ENCODE results near the gene MAGIX. TPM values are rescaled to one million over a fixed set of nuclear protein-coding genes. Genes with fewer than 3 reads are reported as not detected.
A peak's percentile ranks its signal among the peaks of the same experiment; 100 is the strongest.
"Not testable (repeated sequence)": the region's sequence is repeated elsewhere in the genome, so short reads cannot be mapped to it uniquely, and the experiment has no call there.

The MAGIX gene
- polyA plus RNA-seq (2013, experiment 1 of 2; ENCODE audit: insufficient read length), result 0.77 TPM
- 0.80 TPM for polyA plus RNA-seq (2013, experiment 2 of 2; ENCODE audit: insufficient read length)

DNA sequence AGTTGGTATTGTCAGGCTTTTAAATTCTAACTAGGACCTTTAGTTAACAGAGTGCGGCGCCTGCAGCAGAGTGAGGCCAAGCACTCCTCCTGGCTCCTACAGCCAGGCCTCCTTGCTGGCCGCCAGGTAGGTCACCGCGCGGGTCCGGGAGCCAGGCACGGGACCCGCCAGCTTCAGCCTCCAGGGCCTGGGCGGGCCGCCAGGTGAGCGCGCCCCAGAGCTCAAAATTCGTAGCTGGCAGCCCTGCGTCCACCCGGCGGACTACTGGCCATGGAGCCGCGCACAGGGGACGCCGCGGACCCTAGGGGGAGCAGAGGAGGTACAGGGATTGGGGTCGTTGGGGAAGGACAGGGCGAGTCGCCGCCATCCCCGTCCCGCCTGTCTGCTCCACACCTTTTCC, at the start of gene MAGIX:
MAGIX (plus strand) TSS at position 139 of the 400 bp plus-strand sequence; CDS start at position 271, 132 bp downstream.
- no peak for DNase-seq

DNA sequence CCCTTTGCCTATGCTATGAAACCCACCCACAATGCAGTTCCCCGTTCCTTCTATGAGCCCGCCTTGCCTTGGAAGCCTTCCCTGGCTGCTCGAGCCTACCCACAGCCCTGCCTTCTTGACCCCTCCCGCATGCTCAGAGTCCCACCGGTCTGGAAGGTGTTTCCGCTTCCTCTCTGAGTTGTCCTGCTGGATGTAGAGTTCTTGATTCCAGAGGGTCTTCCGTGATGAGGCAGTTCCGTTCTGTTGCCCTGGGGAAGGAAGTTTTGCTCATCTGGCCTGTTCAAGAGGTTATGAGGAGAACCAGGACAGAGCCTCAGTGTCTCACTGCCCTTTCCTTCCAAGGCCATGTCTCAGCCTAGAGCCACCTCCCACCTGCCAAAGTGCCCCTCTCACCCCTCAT, 46.5 kb upstream of the MAGIX start:
- DNase-seq, result no peak

DNA sequence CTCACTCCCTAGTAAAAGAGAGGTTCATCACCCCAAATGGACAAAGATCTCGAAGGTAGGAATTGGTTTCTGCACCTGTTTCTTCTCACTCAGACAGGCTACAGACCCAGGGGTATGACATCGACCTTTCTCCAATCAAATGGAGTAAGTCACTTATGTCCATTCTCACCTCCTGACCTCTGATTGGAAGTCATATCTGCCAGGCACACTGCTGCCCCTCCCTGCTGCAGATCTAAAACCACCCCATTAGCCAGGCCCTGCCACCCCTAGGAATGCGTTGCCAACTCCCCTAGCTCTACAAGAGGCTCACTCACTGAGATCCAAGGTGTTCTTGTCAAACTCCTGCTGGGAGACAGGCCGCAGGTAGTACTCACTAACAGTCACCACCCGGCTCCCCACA, 45.8 kb upstream of the MAGIX start:
- DNase-seq, result no peak

DNA sequence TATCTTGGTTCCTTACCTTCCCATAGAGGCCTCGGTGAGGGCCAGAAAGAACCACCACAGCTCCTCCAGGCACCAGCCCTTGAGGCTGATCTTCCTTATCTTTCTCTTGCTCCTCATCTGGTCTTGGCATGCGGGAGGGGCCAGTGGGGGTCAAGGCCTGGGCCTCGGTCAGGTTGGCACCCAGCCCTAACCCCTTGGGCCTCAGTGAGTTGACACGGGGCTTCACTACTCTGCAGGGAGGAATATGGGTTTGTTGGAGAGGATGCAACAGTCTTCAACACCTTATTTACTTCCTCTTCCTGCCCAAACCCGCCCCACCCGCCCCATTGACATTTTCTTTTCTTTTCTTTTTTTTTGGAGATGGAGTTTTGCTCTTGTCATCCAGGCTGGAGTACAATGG, 45.0 kb upstream of the MAGIX start:
- DNase-seq, result no peak

DNA sequence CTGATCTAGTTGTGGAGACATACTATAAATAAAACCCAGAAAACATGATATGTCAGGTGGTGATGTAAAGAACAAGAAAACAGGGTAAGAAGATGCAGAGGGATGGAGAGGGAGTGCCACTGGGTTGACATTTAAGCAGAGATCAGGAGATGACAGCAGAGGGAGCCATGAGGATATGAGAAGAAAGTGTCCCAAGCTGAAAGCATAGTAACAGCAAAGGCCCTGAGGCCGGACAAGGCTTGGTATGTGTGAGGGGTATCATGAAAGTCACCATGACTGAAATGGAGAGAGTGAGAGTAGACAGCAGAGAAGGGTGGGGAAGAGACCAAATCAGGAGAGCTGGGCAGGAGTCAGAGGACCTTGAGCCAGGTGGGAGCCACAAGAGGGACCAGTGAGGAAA, 42.5 kb upstream of the MAGIX start:
- peak; percentile 1 for DNase-seq

DNA sequence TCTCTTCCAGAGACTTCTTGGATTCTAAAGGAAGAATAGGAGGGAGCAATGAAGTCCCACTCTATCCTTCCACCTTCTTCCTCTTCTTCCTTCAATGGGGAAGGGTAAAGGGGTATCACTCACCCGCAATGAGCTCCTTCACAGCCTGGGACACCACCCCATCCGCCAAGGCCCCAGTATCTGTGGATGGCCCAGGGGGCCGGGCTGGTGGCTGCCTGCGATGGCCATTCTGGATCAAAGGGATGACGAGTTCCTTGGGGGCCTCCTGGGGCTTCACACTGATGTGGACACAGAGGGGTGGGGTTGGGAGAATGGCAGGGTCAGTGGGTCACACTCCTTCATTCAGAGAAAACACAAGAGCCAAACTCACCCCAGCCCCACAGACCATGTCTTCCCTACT, 40.1 kb upstream of the MAGIX start:
- DNase-seq, result no peak

DNA sequence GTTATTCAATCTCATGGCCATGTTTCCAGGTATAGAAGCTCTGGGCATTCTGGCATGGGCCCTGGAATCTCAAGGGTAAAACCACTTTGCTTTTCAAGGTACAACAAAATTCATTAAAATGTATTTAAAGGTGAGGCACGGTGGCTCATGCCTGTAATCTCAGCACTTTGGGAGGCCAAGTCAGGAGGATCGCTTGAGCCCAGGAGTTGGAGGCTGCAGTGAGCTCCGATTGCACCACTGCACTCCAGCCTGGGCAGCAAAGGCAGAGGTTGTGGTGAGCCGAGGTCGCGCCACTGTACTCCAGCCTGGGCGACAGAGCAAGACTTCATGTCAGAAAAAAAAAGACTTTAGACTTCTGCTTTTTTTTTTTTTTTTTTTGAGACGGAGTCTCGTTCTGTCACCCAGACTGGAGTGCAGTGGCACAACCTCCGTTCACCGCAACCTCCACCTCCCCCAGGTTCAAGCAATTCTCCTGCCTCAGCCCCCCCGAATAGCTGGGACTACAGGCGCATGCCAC, 34.8 kb upstream of the MAGIX start:
- not testable (repeated sequence) for DNase-seq

DNA sequence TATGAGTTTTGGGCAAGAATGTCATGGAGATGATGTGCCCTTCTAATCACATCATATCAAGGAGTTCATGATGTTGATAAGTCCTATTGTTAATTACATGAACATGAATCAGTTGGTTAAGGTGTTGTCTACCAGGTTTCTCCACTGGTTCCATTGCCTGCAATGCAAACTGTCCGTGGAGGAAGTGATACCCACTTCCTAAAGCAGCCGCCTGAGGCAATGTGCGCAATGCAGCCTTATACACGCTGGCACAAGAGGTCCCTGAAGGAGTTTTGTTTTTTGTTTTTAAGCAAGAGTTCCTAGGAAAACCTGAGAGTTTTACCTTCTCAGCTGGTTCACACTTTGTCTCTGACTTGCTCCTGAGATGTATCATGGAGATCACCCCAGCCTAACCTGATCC, 33.1 kb upstream of the MAGIX start:
- DNase-seq, result no peak

DNA sequence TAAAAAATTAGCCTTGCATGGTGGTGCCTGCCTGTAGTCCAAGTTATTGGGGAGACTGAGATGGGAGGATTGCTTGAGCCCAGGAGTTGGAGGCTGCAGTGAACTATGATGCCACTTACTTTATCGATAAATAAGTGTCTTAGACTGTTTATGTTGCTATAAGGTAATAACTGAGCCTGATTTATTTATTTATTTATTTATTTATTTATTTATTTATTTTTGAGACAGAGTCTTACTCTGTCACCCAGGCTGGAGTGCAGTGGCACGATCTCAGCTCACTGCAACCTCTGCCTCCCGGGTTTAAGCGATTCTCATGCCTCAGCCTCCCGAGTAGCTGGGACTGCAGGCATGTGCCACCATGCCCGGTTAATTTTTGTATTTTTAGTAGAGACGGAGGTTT, 30.3 kb upstream of the MAGIX start:
- DNase-seq, result not testable (repeated sequence)

DNA sequence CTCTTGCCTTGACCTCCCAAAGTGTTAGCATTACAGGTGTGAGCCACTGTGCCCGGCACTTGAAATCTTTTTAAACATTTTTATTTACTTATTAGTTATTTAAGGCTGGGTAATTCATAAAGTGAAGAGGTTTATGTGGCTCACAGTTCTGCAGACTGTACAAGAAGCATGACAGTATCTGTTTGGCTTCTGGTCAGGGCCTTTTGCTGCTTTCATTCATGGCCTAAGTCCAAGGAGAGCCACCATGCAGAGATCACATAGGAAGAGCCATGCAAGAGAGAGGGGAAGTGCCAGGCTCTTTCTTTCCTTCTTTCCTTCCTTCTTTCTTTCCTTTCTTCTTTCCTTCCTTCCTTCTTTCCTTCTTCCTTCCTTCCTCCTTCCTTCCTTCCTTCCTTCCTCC, 28.8 kb upstream of the MAGIX start:
- no peak for DNase-seq

DNA sequence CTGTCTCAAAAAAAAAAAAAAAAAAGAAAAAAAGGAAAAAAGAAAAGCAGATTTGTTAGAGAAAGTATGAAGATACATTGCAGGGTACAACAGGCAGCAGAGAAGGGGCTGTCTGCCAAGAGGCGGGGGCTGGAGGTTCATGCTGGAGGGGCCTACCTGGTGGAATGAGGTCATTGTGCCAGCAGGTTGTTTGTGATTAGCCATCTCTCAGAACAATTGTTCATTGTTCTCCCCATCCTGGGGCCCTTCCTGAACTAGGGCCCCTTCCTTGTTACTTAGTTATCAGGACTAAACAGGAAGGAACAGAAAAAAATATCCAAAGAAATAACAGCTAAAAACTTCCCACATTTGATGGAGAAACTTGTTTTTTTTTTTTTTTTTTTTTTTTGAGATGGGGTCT, 25.1 kb upstream of the MAGIX start:
- no peak for DNase-seq

DNA sequence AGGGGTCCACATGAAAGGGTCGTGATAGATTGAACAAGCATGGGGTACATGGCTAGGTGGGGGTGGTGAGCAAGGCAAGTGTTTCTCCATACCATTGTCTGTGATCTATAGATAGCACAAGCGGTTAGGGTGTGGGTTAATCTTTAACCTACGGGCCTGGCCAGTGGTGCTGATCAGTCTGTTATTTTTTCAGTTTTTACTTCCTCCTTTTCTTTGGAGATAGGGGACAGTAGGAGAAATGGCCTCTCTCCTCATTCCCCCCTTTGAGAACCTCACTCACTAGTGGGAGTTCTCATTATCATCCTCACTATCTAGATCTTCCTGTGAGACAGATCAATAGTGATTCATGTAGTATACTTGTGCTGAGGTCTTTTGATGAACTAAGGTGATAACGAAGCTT, 22.8 kb upstream of the MAGIX start:
- DNase-seq, result no peak

DNA sequence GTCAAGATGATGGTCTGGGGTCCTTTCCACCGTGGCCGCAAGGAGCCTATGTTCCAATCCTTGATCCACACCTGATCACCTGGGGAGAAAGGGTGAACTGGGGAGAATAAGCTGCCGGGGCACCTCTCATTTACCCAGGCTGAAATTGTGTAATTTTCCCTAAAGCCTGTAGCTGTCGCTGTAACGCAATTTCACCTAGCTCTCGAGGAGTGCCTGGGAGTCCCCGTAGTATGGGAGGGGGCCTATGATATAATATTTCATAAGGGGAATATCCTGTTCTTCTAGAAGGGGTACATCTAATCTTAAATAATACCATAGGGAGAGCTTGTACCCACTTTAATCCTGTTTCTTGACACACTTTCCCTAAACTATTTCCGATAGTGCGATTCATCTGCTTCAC, 20.3 kb upstream of the MAGIX start:
- not testable (repeated sequence) for DNase-seq

DNA sequence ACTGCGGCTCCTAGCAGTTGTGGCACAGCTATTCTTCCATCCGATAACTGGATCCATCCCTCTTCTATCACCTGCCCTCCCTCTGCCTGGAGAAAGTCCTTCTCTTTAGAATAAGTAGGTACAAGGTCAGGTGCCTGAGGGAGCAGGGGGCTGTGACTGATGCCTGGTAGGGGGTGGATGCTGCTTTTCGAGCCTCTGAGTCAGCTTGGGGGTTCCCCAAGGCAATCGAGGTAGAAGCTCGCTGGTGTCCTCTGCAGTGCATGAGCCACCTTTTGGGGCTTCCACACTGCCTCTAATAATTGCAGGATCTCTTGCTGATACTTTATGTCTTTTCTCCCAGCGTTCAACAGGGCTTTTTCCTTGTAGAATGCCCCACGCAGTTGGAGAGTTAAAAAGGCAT, 19.4 kb upstream of the MAGIX start:
- not testable (repeated sequence) for DNase-seq

DNA sequence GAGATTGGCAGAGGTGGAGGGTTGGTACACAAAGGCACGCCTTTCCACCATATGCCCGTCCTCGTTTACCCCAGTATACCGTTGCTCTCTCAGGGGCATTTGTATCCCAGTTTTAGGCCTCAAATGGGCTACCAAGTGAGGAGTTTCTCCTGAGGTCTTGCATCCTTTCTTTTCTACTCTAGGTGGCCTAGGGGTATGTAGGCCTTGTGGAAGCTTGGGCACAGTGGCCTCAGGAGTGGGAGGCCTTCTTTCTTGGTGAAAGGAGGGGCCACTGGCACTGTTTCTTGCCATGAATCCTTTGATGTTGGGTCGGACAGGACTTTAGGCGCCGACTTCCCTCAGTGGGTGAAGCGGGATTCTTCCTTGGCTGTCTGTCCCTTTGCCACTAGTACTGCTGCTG, 15.3 kb upstream of the MAGIX start:
- no peak for DNase-seq

DNA sequence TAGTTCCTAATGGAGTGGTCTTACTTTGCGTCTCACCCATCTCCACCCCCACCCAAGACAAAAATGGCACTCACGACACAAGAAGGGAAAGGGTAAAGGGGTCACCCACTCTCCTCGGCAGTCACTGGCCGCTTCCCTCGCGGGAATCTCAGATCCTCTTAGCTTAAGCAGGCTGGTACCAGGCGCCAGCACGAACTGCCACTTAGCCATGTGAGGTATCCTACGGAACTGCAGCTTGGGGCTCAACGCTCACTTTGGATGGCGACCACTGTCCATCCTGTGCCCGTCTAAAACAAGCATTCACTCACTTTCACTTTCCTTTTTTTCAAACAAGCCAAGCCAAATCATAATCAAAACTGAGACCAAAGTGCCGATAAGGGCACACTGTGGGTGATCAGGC, 14.6 kb upstream of the MAGIX start:
- no peak for DNase-seq

DNA sequence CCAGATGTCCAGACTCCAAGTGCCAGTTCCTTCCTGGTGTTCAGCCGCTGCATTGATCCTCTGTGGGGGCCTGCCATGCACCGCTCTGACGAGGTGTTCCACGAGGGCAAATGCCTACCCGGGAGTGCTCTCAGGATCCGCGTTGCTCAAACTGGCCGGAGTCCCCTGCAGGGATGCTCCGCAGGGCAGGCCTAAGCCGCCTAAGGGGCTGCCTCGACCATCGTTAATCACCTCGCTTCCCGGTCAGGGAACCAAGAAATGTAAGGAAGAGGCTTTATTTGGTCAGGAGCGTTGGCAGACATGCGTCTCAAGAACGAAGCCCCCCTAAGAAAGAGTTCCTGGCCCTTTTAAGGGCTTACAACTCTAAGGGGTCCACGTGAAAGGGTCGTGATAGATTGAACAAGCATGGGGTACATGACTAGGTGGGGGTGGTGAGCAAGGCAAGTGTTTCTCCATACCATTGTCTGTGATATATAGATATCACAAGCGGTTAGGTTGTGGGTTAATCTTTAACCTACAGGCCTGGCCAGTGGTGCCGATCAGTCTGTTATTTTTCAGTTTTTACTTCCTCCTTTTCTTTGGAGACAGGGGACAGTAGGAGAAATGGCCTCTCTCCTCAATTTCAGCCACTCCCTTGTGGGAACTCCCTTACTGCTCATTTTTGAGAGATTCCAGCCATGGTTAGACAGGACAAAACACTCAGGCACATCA, 14.0 kb upstream of the MAGIX start:
- not testable (repeated sequence) for DNase-seq

DNA sequence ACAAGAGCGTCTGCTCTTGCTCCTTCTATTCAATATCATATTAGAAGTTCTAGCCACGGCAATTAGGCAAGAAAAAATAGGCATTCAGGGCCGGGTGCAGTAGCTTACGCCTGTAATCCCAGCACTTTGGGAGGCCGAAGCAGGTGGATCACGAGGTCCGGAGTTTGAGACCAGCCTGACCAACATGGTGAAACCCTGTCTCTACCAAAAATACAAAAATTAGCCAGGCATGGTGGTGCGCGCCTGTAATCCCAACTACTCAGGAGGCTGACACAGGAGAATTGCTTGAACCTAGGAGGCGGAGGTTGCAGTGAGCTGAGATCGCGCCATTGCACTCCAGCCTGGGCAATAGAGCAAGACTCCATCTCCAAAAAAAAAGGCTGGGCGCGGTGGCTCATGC, 13.3 kb upstream of the MAGIX start:
- not testable (repeated sequence) for DNase-seq

DNA sequence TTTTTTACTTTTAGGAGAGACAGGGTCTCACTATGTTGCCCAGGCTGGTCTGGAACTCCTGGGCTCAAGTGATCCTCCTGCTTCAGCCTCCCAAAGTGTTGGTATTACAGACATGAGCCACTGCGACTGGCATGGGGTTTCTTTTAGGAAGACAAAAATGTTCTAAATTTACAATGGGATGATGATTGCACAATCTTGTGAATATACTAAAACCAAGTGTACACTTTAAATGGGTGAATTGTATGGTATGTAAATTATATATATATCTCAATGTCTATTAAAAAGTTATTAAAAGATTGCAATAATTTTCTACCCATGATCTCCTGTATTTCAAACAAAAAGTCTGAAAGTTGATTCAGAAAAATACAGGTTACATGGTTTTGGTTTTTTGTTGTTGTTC, 9.1 kb upstream of the MAGIX start:
- no peak for DNase-seq

DNA sequence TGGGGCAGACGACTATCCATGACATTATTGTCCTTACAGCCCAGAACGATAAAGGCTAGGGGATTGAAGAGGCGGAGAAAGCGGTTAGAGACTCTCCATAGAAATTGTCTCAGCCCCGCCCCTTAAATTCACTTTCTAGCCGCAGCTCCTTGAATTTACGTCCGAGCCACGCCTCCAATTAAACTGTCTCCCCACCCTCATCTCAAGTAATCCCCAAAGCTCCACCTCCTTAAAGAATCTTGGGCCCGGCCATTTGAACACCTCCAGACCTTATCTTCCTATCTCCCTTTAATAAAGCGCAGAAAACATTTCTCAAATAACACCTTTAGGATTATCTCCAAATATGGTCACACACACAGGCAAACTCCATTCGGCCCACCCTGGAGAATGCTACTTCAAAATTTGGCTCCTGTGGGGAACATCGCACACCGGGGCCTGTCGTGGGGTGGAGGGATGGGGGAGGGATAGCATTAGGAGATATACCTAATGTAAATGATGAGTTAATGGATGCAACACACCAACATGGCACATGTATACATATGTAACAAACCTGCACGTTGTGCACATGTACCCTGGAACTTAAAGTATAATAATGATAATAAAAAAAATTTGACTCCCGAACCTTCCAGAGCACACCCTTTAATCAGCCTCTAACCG, 7.2 kb upstream of the MAGIX start:
- peak; percentile 71 for DNase-seq

DNA sequence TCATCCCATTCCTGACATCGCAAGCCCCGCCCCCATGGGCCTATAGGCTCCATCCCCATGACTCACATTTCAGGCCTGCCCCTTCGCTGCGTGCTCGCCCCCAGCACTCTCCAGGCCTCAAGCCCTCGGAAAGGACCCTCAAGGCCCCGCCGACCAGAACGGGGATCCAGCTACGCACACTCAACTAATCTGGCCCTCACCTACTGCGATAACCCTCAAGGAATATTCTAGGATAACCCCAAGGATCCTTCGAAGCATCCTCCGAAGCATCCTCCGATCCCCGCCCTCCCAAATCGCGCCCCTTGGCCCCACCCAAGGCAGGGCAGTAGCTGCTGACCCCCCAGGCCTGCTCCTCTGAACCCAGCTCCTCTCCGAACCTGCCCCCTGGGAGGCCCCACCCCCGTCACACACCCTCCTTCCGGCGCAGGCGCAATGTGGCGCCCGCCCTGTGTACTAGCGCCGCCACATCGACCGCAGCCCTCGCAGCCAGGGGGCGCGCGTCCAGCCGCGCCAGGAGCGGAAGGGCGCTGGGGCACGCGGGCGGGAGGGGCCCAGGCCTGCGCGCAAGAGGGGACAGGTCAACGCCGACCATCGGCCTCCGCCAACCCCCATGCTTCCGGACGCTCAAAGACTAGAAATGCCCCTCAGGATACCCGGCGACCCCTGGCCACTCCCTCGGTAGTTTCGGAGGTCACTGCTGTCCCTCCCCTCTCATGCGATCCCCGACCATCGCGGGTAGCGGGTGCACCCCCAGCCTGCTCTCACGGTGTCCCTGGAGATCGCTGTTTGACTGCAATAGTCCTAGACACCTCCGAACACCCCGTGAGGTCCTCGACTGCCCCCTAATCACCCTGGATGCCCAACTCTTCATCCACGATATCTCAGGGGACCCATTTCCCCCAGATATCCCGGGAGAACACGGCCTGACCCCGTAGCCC, 6.4 kb upstream of the MAGIX start:
- DNase-seq, result peak; percentile 92

DNA sequence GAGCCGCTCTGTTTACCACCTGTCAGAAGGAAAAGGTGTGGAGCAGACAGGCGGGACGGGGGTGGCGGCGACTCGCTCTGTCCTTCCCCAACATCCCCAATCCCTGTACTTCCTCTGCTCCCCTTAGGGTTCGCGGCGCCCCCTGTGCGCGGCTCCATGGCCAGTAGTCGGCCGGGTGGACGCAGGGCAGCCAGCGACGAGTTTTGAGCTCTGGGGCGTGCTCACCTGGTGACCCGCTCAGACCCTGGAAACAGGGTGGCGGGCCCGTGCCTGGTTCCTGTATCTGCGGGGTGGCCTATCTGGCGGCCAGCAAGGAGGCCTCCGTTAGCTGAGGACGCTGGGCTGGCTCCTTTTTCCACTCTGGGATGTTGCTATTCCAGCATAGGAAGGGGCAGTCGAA, 5.4 kb upstream of the MAGIX start:
- no peak for DNase-seq

DNA sequence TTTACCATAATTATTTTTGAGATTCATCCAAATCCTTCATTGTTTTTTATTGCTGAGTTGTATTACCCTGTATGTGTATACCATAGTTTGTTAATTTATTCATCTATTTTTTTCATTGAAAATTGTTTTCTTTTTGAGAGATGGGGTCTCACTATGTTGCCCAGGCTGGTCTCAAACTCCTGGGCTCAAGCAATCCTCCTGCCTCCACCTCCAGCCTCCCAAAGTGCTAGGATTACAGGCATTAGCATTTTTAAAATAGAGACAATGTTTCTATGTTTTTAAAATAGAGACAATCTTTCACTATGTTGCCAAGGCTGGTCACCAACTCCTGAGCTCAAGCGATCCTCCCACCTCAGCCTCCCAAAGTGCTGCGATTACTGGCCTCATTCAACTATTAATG, 1.6 kb upstream of the MAGIX start:
- no peak for DNase-seq
